Left colon (tissue), 2 donors: ENCODE data around the gene NKIRAS2. TPM values are rescaled to one million over a fixed set of nuclear protein-coding genes. Genes with fewer than 3 reads are reported as not detected.
"Not testable (repeated sequence)": the region's sequence is repeated elsewhere in the genome, so short reads cannot be mapped to it uniquely, and the experiment has no call there.

Source experiments
- ATAC-seq: fragments of 200-7000 bp; cut with Tn5 transposase; one replicate; pipeline ENCODE4 v1.9.1; 2020; ENCODE audit warnings: mild to moderate bottlenecking, moderate library complexity
- DNase-seq, 2 donors: peaks; one replicate each; pipeline ENCODE4 v3.0.0-alpha.2; 2020
- intact Hi-C, 2 donors: fragments of 100-400 bp; cut with DNase I in 1 of 2; cut with micrococcal nuclease in 1 of 2; formaldehyde crosslinking; loops; one replicate each; pipeline versions ENCODE4 v1.11.2 to v1.14.0; 2022; cut with DNase I, micrococcal nuclease
- total RNA-seq, 2 donors: library from RNA; stranded (reverse); fragmentation: NEBNext Ultra II Directional; extraction: Animal tissue kit (Norgen Biotek cat#: 25700); gene quantifications; one replicate each; pipeline ENCODE4 v1.2.1, GENCODE V29; 2021
- donor health status: DM: no; HTN: no; CAD: no.
- donor health status: DM: yes; HTN: yes; CAD: no.

NKIRAS2 gene
- total RNA-seq, 2 donors from 2014 or later: 29.4 to 31.9 TPM

GRCh38 chr17:42018988-42019387 is 902 bp upstream of the NKIRAS2 start:
- intact Hi-C loops: no loop called here
- ATAC-seq (no peak), DNase-seq (no peak)

GRCh38 chr17:42020845-42021244 is 955 bp downstream of the NKIRAS2 start:
- intact Hi-C loops, DNase-seq, ATAC-seq: not testable (repeated sequence)

GRCh38 chr17:42023524-42024349 is 3.8 kb downstream of the NKIRAS2 start:
- no peak for ATAC-seq
- intact Hi-C loops: no loop called here
- peak; percentile 29 to 41 for DNase-seq

- intact Hi-C loops: loop anchor here in 1 of 2 donors (5.0 kb wide), 1 partner anchor 92 kb away; no protein-coding TSS in a partner anchor
- no peak for DNase-seq
Measured at GRCh38 chr17:42025191-42025579, 5.3 kb downstream of the NKIRAS2 start.

GRCh38 chr17:42025936-42026335 is 6.0 kb downstream of the NKIRAS2 start:
- DNase-seq (no peak), ATAC-seq (no peak)
- intact Hi-C loops: loop anchor here in 1 of 2 donors (5.0 kb wide), 1 partner anchor 91 kb away; no protein-coding TSS in a partner anchor

More at GRCh38 chr17:42025191-42025579, 5.3 kb downstream of the NKIRAS2 start:
- no peak for ATAC-seq

GRCh38 chr17:42026857-42027589 is 7.1 kb downstream of the NKIRAS2 start:
- intact Hi-C loops: loop anchor here in 1 of 2 donors (5.0 kb wide), 1 partner anchor 90 kb away; no protein-coding TSS in a partner anchor
- no peak for ATAC-seq
- DNase-seq: no peak

GRCh38 chr17:42027590-42027889 is 7.7 kb downstream of the NKIRAS2 start:
- DNase-seq: no peak
- intact Hi-C loops: loop anchor here in 1 of 2 donors (5.0 kb wide), 1 partner anchor 90 kb away; no protein-coding TSS in a partner anchor
- ATAC-seq: no peak

GRCh38 chr17:42027961-42028790 is 8.3 kb downstream of the NKIRAS2 start:
- DNase-seq (no peak), ATAC-seq (peak; percentile 27)
- intact Hi-C loops: loop anchor here in 1 of 2 donors (5.0 kb wide), 1 partner anchor 89 kb away; no protein-coding TSS in a partner anchor

- DNase-seq (no peak), ATAC-seq (no peak)
- intact Hi-C loops: loop anchor here in 1 of 2 donors (5.0 kb wide), 1 partner anchor 89 kb away; no protein-coding TSS in a partner anchor
Measured at GRCh38 chr17:42028791-42029127, 8.9 kb downstream of the NKIRAS2 start.

GRCh38 chr17:42031584-42031983 is 11.7 kb downstream of the NKIRAS2 start:
- intact Hi-C loops: loop anchor here in 1 of 2 donors (10.0 kb wide), 1 partner anchor 77 kb away; no protein-coding TSS in a partner anchor
- DNase-seq (no peak), ATAC-seq (no peak)

- intact Hi-C loops: loop anchor here in 1 of 2 donors (10.0 kb wide), 1 partner anchor 79 kb away; no protein-coding TSS in a partner anchor
- no peak for DNase-seq
- ATAC-seq: no peak
Measured at GRCh38 chr17:42034059-42034458, 14.2 kb downstream of the NKIRAS2 start.

- ATAC-seq (no peak), DNase-seq (no peak)
- intact Hi-C loops: loop anchor here in 1 of 2 donors (10.0 kb wide), 1 partner anchor 84 kb away; no protein-coding TSS in a partner anchor
Measured at GRCh38 chr17:42038221-42038973, 18.5 kb downstream of the NKIRAS2 start.

- DNase-seq (no peak), ATAC-seq (peak; percentile 45)
- intact Hi-C loops: loop anchor here in 1 of 2 donors (10.0 kb wide), 1 partner anchor 85 kb away; no protein-coding TSS in a partner anchor
Measured at GRCh38 chr17:42039794-42040763, 20.2 kb downstream of the NKIRAS2 start.

GRCh38 chr17:42040818-42041217 is 20.9 kb downstream of the NKIRAS2 start:
- ATAC-seq (no peak), DNase-seq (no peak)
- intact Hi-C loops: no loop called here

- ATAC-seq (no peak), DNase-seq (no peak)
- intact Hi-C loops: no loop called here
Measured at GRCh38 chr17:42041619-42042018, 21.7 kb downstream of the NKIRAS2 start.

GRCh38 chr17:42042598-42043319 is 22.9 kb downstream of the NKIRAS2 start:
- ATAC-seq (no peak), DNase-seq (no peak)
- intact Hi-C loops: no loop called here
